Neural progenitor cell (in vitro differentiated cells): ENCODE data around the gene ZMIZ1.

Experiments
- EZH2 ChIP-seq: fragments of 200-600 bp; sonication (generic); IDR thresholded peaks from 2 replicates; pipeline ENCODE4 v1.6.1; 2017; ENCODE audit warnings: antibody characterized with exemption, mild to moderate bottlenecking, moderate library complexity
- TF ChIP-seq, protein P1 (sequence below): fragments of 200-600 bp; sonication (generic); IDR thresholded peaks from 2 replicates; pipeline ENCODE4 v1.5.1; 2017; ENCODE audit warnings: antibody characterized with exemption, mild to moderate bottlenecking

DNA sequence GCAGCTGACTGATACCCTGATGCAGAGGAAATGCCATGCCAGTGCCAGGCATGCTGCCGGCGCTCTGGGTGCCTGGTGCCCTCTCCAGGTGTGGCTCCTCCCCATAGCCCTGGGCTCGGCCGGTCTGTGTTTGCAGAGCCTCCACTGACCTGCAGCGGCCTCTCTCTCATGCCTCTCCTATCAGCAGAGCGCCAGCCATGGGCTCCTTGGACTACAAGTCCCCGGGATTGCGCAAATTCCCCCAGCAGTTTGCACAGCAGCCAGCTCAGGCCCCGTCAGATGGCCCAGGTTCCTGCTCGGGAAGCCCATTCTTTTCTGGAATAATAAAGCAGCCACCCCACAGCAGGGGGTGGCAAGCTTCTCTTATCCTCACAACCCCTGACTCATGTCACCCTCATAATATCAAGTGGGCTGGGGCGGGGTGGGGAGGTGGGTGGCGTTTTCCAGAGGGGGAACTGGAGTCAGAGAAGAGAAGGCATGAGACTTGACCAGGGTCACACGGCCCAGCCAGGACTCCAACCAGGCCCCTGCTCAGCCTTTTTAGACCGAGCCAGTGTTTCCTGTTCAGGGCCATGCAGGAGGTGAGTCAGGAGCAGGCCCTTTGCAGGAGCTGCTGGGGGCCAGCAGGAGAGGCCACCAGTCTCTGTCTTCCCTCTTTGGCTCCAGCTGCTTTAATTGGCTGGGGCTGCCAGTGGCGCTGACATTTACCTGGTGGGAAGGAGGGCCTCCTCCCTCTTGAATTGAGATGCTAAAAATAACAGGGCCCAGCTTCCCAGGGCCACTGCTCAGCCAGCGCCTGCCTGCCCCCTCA, 58.6 kb downstream of the ZMIZ1 start:
- TF ChIP-seq, protein P1, sequence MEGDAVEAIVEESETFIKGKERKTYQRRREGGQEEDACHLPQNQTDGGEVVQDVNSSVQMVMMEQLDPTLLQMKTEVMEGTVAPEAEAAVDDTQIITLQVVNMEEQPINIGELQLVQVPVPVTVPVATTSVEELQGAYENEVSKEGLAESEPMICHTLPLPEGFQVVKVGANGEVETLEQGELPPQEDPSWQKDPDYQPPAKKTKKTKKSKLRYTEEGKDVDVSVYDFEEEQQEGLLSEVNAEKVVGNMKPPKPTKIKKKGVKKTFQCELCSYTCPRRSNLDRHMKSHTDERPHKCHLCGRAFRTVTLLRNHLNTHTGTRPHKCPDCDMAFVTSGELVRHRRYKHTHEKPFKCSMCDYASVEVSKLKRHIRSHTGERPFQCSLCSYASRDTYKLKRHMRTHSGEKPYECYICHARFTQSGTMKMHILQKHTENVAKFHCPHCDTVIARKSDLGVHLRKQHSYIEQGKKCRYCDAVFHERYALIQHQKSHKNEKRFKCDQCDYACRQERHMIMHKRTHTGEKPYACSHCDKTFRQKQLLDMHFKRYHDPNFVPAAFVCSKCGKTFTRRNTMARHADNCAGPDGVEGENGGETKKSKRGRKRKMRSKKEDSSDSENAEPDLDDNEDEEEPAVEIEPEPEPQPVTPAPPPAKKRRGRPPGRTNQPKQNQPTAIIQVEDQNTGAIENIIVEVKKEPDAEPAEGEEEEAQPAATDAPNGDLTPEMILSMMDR = no peak
- no peak for TF ChIP-seq EZH2
